SK-N-SH (cell line): ENCODE measurements around the gene MAP2K2. TPM values are rescaled to one million over a fixed set of nuclear protein-coding genes. Genes with fewer than 3 reads are reported as not detected.

ENCODE experiments used
- CTCF ChIA-PET: fragments of 300-600, 350-600 bp; formaldehyde crosslinking; extraction: SDS; loops from one replicate; lab custom pipeline; 2021; lab: Yijun Ruan, JAX
- POLR2A ChIA-PET: fragments of 350-600 bp; sonication (Branson Sonifier 250); formaldehyde crosslinking; extraction: SDS; loops from one replicate; lab custom pipeline; 2020; ENCODE audit warnings: antibody characterized with exemption, inconsistent platforms; lab: Yijun Ruan, JAX
- DNase-seq: peaks from one replicate; pipeline ENCODE4 v3.0.0; 2012
- H2AFZ ChIP-seq: fragments of 200-600 bp; sonication (generic); 2 replicates; pipeline ENCODE4 v1.8.1; 2016; ENCODE audit warnings: antibody characterized with exemption, mild to moderate bottlenecking, low read depth
- H3F3A ChIP-seq: fragments of 200-600 bp; sonication (generic); replicated peaks from 2 replicates; pipeline ENCODE3; 2016; ENCODE audit warnings: antibody characterized with exemption, mild to moderate bottlenecking; ENCODE audit not compliant: insufficient read depth
- H3K27ac ChIP-seq, 2 experiments: fragments of 200-500 bp in 1 of 2; fragments of 200-600 bp in 1 of 2; sonication (Bioruptor generic) in 1 of 2; sonication (generic), shearing (Covaris generic) in 1 of 2; 2 replicates each; pipeline versions ENCODE4 v1.5.1 to v1.6.1; 2014 to 2016; ENCODE audit warnings: low read depth in 2 of 2, inconsistent platforms in 1 of 2, low read length in 1 of 2, mild to moderate bottlenecking in 1 of 2, mixed read lengths in 1 of 2
- H3K27me3 ChIP-seq: fragments of 200-600 bp; sonication (generic), shearing (Covaris generic); 2 replicates; pipeline ENCODE4 v1.6.1; 2016; ENCODE audit warnings: mixed run types; ENCODE audit not compliant: insufficient read depth
- H3K36me3 ChIP-seq, 2 experiments: fragments of 200-500 bp in 1 of 2; fragments of 200-600 bp in 1 of 2; sonication (Bioruptor generic) in 1 of 2; sonication (generic) in 1 of 2; replicated peaks in 1 of 2; 2 replicates each; pipeline versions ENCODE3 to v1.5.1; 2014 to 2016; ENCODE audit warnings: low read length in 1 of 2, mild to moderate bottlenecking in 1 of 2; ENCODE audit not compliant: insufficient read depth in 2 of 2, control insufficient read depth in 1 of 2
- H3K4me1 ChIP-seq, 2 experiments: fragments of 200-500 bp in 1 of 2; fragments of 200-600 bp in 1 of 2; sonication (Bioruptor generic) in 1 of 2; sonication (generic), shearing (Covaris generic) in 1 of 2; 2 replicates each; pipeline versions ENCODE4 v1.5.1 to v1.6.1; 2014 to 2016; ENCODE audit warnings: low read depth in 1 of 2, low read length in 1 of 2, mixed run types in 1 of 2; ENCODE audit not compliant: insufficient read depth in 2 of 2, control insufficient read depth in 1 of 2
- H3K4me2 ChIP-seq: fragments of 200-600 bp; sonication (generic), shearing (Covaris generic); 2 replicates; pipeline ENCODE4 v1.6.1; 2017; ENCODE audit warnings: mixed run types
- H3K4me3 ChIP-seq, 2 experiments: fragments of 200-500 bp in 1 of 2; fragments of 200-600 bp in 1 of 2; sonication (Bioruptor generic) in 1 of 2; sonication (generic), shearing (Covaris generic) in 1 of 2; 2 replicates each; pipeline versions ENCODE4 v1.5.1 to v1.8.1; 2014 to 2016; ENCODE audit warnings: low read depth in 2 of 2, inconsistent platforms in 1 of 2, low read length in 1 of 2, mild to moderate bottlenecking in 1 of 2, mixed read lengths in 1 of 2, moderate library complexity in 1 of 2
- H3K79me2 ChIP-seq: fragments of 200-600 bp; sonication (generic); 2 replicates; pipeline ENCODE4 v1.8.1; 2017; ENCODE audit warnings: mild to moderate bottlenecking; ENCODE audit not compliant: insufficient read depth
- H3K9ac ChIP-seq: fragments of 200-600 bp; sonication (generic); 2 replicates; pipeline ENCODE4 v1.6.1; 2017; ENCODE audit warnings: mixed run types
- H3K9me2 ChIP-seq: fragments of 200-600 bp; sonication (generic); 2 replicates; pipeline ENCODE4 v1.6.1; 2017; ENCODE audit warnings: mixed run types
- H3K9me3 ChIP-seq: fragments of 200-600 bp; sonication (generic); 2 replicates; pipeline ENCODE4 v1.6.1; 2017; ENCODE audit warnings: mixed run types, mild to moderate bottlenecking, moderate library complexity
- H4K20me1 ChIP-seq: fragments of 200-600 bp; sonication (generic); 2 replicates; pipeline ENCODE4 v1.6.1; 2017; ENCODE audit warnings: mild to moderate bottlenecking, mixed run types; ENCODE audit not compliant: insufficient read depth
- CHD2 ChIP-seq: fragments of 150-350 bp; IDR thresholded peaks from 2 replicates; pipeline ENCODE4 v1.6.1; 2018; ENCODE audit warnings: low read length; ENCODE audit not compliant: partially characterized antibody
- FOXJ3 ChIP-seq: sonication (generic); formaldehyde crosslinking; IDR thresholded peaks from 2 replicates; pipeline ENCODE4 v1.5.1; 2020; ENCODE audit warnings: mild to moderate bottlenecking, missing genetic modification reagents
- GATA2 ChIP-seq: sonication (generic); formaldehyde crosslinking; IDR thresholded peaks from 2 replicates; pipeline ENCODE4 v1.5.0; 2020; ENCODE audit warnings: mild to moderate bottlenecking, missing genetic modification reagents
- IRF3 ChIP-seq: fragments of 150-350 bp; IDR thresholded peaks from 2 replicates; pipeline ENCODE4 v1.6.1; 2016; ENCODE audit warnings: mild to moderate bottlenecking, low read depth, low read length
- JUND ChIP-seq: IDR thresholded peaks from 2 replicates; pipeline ENCODE4 v1.4.0; 2012
- MEF2A ChIP-seq: IDR thresholded peaks from 2 replicates; pipeline ENCODE4 v1.4.0; 2012; ENCODE audit warnings: low read depth, borderline replicate concordance
- MXI1 ChIP-seq: IDR thresholded peaks from 2 replicates; pipeline ENCODE4 v1.6.1; 2012; ENCODE audit warnings: mild to moderate bottlenecking, low read depth, low read length, improper control_type of control experiment
- NRF1 ChIP-seq: IDR thresholded peaks from 2 replicates; pipeline ENCODE4 v1.6.1; 2012; ENCODE audit warnings: low read depth, mild to moderate bottlenecking, low read length
- REST ChIP-seq: IDR thresholded peaks from 2 replicates; pipeline ENCODE4 v1.6.1; 2012; ENCODE audit warnings: mild to moderate bottlenecking, low read depth, low read length, moderate library complexity
- SMC3 ChIP-seq: IDR thresholded peaks from 2 replicates; pipeline ENCODE4 v1.6.1; 2012; ENCODE audit warnings: low read depth, low read length, improper control_type of control experiment
- TAF1 ChIP-seq: IDR thresholded peaks from 2 replicates; pipeline ENCODE4 v1.6.1; 2012; ENCODE audit warnings: low read depth, mild to moderate bottlenecking, low read length, moderate library complexity, borderline replicate concordance
- USF1 ChIP-seq: IDR thresholded peaks from 2 replicates; pipeline ENCODE4 v1.4.0; 2012; ENCODE audit warnings: low read depth, borderline replicate concordance
- USF2 ChIP-seq: fragments of 150-350 bp; IDR thresholded peaks from 2 replicates; pipeline ENCODE4 v1.6.1; 2017; ENCODE audit warnings: antibody characterized with exemption, low read length, low read depth, borderline replicate concordance
- WGBS: methylation state at CpG from one replicate; pipeline ENCODE4 v1.1.6; 2017; ENCODE audit warnings: low lambda C conversion rate; 5-methylcytosine and 5-hydroxymethylcytosine counted together
- polyA plus RNA-seq, 3 experiments: library from polyadenylated mRNA; depleted of rRNA; stranded (reverse); fragments of >200 nt; gene quantifications; 2 replicates each; pipeline ENCODE4 v1.2.3, GENCODE V29; 2012
- TF ChIP-seq, protein P1 (sequence below): IDR thresholded peaks from 2 replicates; pipeline ENCODE4; 2012
- TF ChIP-seq, protein P2 (sequence below): fragments of 200-600 bp; sonication (generic); IDR thresholded peaks from 2 replicates; pipeline ENCODE4 v1.6.1; 2017; ENCODE audit warnings: antibody characterized with exemption, mild to moderate bottlenecking, moderate library complexity

The MAP2K2 gene
- polyA plus RNA-seq, 1 of the 3 experiments (the other 2 are of a cell fraction) = 114 TPM

DNA sequence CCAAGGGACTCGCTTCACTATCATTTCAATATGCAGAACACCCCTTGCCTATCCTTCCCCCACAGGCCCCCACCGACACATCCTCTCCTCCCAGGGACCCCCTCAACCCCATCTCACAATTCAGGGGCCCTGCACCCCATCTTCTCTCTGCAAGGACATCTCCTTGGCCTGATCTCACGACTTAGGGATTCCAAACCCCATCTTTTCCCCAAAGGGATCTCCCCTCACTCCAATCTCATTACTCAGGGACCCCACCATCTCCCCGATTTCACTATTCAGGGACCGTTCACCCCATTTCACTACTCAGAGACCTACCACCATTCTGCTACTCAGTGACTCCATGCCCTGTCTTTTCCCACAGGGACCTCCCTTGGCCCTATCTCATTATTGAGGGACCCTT is 1.4 kb downstream of the MAP2K2 start:
- H3K9ac ChIP-seq = peak overlapping the region; percentile 90
- H3K4me1 ChIP-seq = peaks cover 0 to 14% of the 10 kb centered on the region in 2 experiments; a peak in 2 of 4 replicates
- H3K4me3 ChIP-seq = peak overlapping the region; percentile 65 to 74
- no peaks in the 10 kb centered on the region for H3K9me2 ChIP-seq
- peaks cover 56% of the 10 kb centered on the region for H3K79me2 ChIP-seq
- WGBS = 74% methylated on average over 5 of the region's 5 CpGs
- peaks cover 4% of the 10 kb centered on the region for H3F3A ChIP-seq
- POLR2A ChIA-PET = no interaction called here
- CTCF ChIA-PET = no interaction called here
- no peak overlapping the region; a peak in 1 of 4 replicates for H3K27ac ChIP-seq
- H3K36me3 ChIP-seq = peaks cover 2 to 5% of the 10 kb centered on the region in 2 experiments
- H3K9me3 ChIP-seq = no peaks in the 10 kb centered on the region
- peaks cover 37% of the 10 kb centered on the region for H4K20me1 ChIP-seq
- H3K27me3 ChIP-seq = no peaks in the 10 kb centered on the region
- peak overlapping the region; percentile 96 for H3K4me2 ChIP-seq
- H2AFZ ChIP-seq = no peak overlapping the region
- TF ChIP-seq, protein P1, sequence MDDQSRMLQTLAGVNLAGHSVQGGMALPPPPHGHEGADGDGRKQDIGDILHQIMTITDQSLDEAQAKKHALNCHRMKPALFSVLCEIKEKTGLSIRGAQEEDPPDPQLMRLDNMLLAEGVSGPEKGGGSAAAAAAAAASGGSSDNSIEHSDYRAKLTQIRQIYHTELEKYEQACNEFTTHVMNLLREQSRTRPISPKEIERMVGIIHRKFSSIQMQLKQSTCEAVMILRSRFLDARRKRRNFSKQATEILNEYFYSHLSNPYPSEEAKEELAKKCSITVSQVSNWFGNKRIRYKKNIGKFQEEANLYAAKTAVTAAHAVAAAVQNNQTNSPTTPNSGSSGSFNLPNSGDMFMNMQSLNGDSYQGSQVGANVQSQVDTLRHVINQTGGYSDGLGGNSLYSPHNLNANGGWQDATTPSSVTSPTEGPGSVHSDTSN = no peak
- TF ChIP-seq MXI1 (no peak), USF1 (no peak), TAF1 (no peak), FOXJ3 (CRISPR knock-in tag) (no peak), GATA2 (CRISPR knock-in tag) (no peak), REST (no peak), USF2 (no peak), JUND (no peak), NRF1 (no peak), MEF2A (no peak), CHD2 (no peak), IRF3 (no peak), SMC3 (no peak)
- TF ChIP-seq, protein P2, sequence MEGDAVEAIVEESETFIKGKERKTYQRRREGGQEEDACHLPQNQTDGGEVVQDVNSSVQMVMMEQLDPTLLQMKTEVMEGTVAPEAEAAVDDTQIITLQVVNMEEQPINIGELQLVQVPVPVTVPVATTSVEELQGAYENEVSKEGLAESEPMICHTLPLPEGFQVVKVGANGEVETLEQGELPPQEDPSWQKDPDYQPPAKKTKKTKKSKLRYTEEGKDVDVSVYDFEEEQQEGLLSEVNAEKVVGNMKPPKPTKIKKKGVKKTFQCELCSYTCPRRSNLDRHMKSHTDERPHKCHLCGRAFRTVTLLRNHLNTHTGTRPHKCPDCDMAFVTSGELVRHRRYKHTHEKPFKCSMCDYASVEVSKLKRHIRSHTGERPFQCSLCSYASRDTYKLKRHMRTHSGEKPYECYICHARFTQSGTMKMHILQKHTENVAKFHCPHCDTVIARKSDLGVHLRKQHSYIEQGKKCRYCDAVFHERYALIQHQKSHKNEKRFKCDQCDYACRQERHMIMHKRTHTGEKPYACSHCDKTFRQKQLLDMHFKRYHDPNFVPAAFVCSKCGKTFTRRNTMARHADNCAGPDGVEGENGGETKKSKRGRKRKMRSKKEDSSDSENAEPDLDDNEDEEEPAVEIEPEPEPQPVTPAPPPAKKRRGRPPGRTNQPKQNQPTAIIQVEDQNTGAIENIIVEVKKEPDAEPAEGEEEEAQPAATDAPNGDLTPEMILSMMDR = no peak
- no peak for DNase-seq
